Hepatocyte (in vitro differentiated cells): Measurements from ENCODE around the gene SAMD13. TPM values are rescaled to one million over a fixed set of nuclear protein-coding genes. Genes with fewer than 3 reads are reported as not detected.
"Not testable (repeated sequence)": the region's sequence is repeated elsewhere in the genome, so short reads cannot be mapped to it uniquely, and the experiment has no call there.

Experiments used
- DNase-seq: peaks from one replicate; pipeline ENCODE4 v3.0.0-alpha.2; 2016; ENCODE audit warnings: low spot score
- H2AFZ ChIP-seq: fragments of 200-600 bp; sonication (generic); 2 replicates; pipeline ENCODE4 v1.6.0; 2016; ENCODE audit warnings: antibody characterized with exemption, mild to moderate bottlenecking
- H3K27ac ChIP-seq: fragments of 200-600 bp; sonication (generic); 2 replicates; pipeline ENCODE4 v1.5.1; 2016; ENCODE audit warnings: mild to moderate bottlenecking
- H3K27me3 ChIP-seq: fragments of 200-600 bp; sonication (generic); 2 replicates; pipeline ENCODE4 v1.6.1; 2016
- H3K36me3 ChIP-seq: fragments of 200-600 bp; sonication (generic); replicated peaks from 2 replicates; pipeline ENCODE4 v1.5.1; 2016; ENCODE audit warnings: low read depth; ENCODE audit not compliant: insufficient read depth
- H3K4me1 ChIP-seq: fragments of 200-600 bp; sonication (generic); 2 replicates; pipeline ENCODE4 v1.5.1; 2016; ENCODE audit warnings: mild to moderate bottlenecking, moderate library complexity; ENCODE audit not compliant: insufficient read depth
- H3K4me2 ChIP-seq: fragments of 200-600 bp; sonication (generic); 2 replicates; pipeline ENCODE4 v1.6.0; 2016
- H3K4me3 ChIP-seq: fragments of 200-600 bp; sonication (generic); 2 replicates; pipeline ENCODE4 v1.5.1; 2016; ENCODE audit warnings: mild to moderate bottlenecking
- H3K79me2 ChIP-seq: fragments of 200-600 bp; sonication (generic); 2 replicates; pipeline ENCODE4 v1.6.0; 2017; ENCODE audit warnings: mild to moderate bottlenecking
- H3K9me2 ChIP-seq: fragments of 200-600 bp; sonication (generic); replicated peaks from 2 replicates; pipeline ENCODE4 v1.6.0; 2017; ENCODE audit warnings: mild to moderate bottlenecking; ENCODE audit not compliant: insufficient read depth
- H3K9me3 ChIP-seq: fragments of 200-600 bp; sonication (generic); 2 replicates; pipeline ENCODE4 v1.5.1; 2016; ENCODE audit warnings: low read depth, mild to moderate bottlenecking
- H4K20me1 ChIP-seq: fragments of 200-600 bp; sonication (generic); 2 replicates; pipeline ENCODE4 v1.6.0; 2016; ENCODE audit warnings: mild to moderate bottlenecking; ENCODE audit not compliant: insufficient read depth, poor library complexity, severe bottlenecking
- CTCF ChIP-seq: fragments of 200-600 bp; sonication (generic); IDR thresholded peaks from 2 replicates; pipeline ENCODE4 v1.5.1; 2016; ENCODE audit warnings: antibody characterized with exemption, mild to moderate bottlenecking; ENCODE audit not compliant: poor library complexity
- EZH2 ChIP-seq: fragments of 200-600 bp; sonication (generic); IDR thresholded peaks from 2 replicates; pipeline ENCODE4 v1.6.1; 2016; ENCODE audit warnings: antibody characterized with exemption, mild to moderate bottlenecking, borderline replicate concordance
- EZH2phosphoT487 ChIP-seq: fragments of 200-600 bp; sonication (generic); IDR thresholded peaks from one replicate; pipeline ENCODE4 v1.6.1; 2018; ENCODE audit warnings: antibody characterized with exemption, mild to moderate bottlenecking, low read depth, moderate library complexity; ENCODE audit not compliant: unreplicated experiment, severe bottlenecking
- WGBS: methylation state at CpG from one replicate; pipeline ENCODE4 v1.1.6; 2016; ENCODE audit warnings: low lambda C conversion rate; ENCODE audit errors: missing lambda C conversion rate; 5-methylcytosine and 5-hydroxymethylcytosine counted together
- polyA plus RNA-seq: library from polyadenylated mRNA; unstranded; fragments of >200 nt; fragmentation: Nextera tagmentation; extraction: Ambion mirVana; gene quantifications from 2 replicates; pipeline ENCODE4 v1.2.1, GENCODE V29; 2016
- total RNA-seq: library from RNA; depleted of rRNA; stranded (reverse); fragments of >200 nt; gene quantifications from 2 replicates; pipeline ENCODE4 v1.2.3, GENCODE V29; 2014

SAMD13 gene
- total and polyA plus RNA-seq, 2 experiments from 2014 or later: 0.88 to 2.4 TPM

- Histone ChIP-seq H3K9me2 (no peaks in the 10 kb centered on the region), H3K4me3 (no peak overlapping the region), H3K36me3 (no peaks in the 10 kb centered on the region), H3K4me1 (no peaks in the 10 kb centered on the region), H3K4me2 (no peak overlapping the region), H4K20me1 (no peaks in the 10 kb centered on the region), H2AFZ (no peak overlapping the region), H3K27me3 (no peaks in the 10 kb centered on the region), H3K27ac (no peak overlapping the region), H3K9me3 (no peaks in the 10 kb centered on the region), H3K79me2 (no peaks in the 10 kb centered on the region)
- no peak for DNase-seq
- TF ChIP-seq EZH2 (no peak), EZH2phosphoT487 (no peak), CTCF (no peak)
- WGBS: 84% methylated on average over 1 of the region's 1 CpG
Observed at GRCh38 chr1:84283381-84283780, 18.1 kb upstream of the SAMD13 start.

- WGBS: 93% methylated on average over 1 of the region's 1 CpG
- no peak overlapping the region for H2AFZ ChIP-seq
Observed at GRCh38 chr1:84286071-84286470, 15.4 kb upstream of the SAMD13 start.

GRCh38 chr1:84287389-84287788, 14.1 kb upstream of the SAMD13 start:
- H3K27me3 ChIP-seq, H3K4me3 ChIP-seq, H4K20me1 ChIP-seq, H3K27ac ChIP-seq, H3K9me3 ChIP-seq, H3K36me3 ChIP-seq, H3K9me2 ChIP-seq, H2AFZ ChIP-seq, H3K79me2 ChIP-seq, DNase-seq, H3K4me2 ChIP-seq, H3K4me1 ChIP-seq: not testable (repeated sequence)
- WGBS: 54% methylated on average over 3 of the region's 3 CpGs

More at GRCh38 chr1:84286071-84286470, 15.4 kb upstream of the SAMD13 start:
- Histone ChIP-seq H3K4me3 (no peak overlapping the region), H3K36me3 (no peaks in the 10 kb centered on the region), H3K9me3 (no peaks in the 10 kb centered on the region), H4K20me1 (no peaks in the 10 kb centered on the region), H3K27me3 (no peaks in the 10 kb centered on the region), H3K9me2 (no peaks in the 10 kb centered on the region), H3K79me2 (no peaks in the 10 kb centered on the region), H3K27ac (no peak overlapping the region), H3K4me1 (no peaks in the 10 kb centered on the region), H3K4me2 (no peak overlapping the region)
- TF ChIP-seq EZH2 (no peak), EZH2phosphoT487 (no peak), CTCF (no peak)
- no peak for DNase-seq

GRCh38 chr1:84289169-84289785, 12.2 kb upstream of the SAMD13 start:
- H3K27me3 ChIP-seq: no peaks in the 10 kb centered on the region
- H3K36me3 ChIP-seq: no peaks in the 10 kb centered on the region
- TF ChIP-seq CTCF: no peak
- no peak for TF ChIP-seq EZH2
- TF ChIP-seq EZH2phosphoT487: no peak
- no peak overlapping the region for H3K4me2 ChIP-seq
- H3K79me2 ChIP-seq: no peaks in the 10 kb centered on the region
- DNase-seq: no peak
- H3K4me1 ChIP-seq: no peaks in the 10 kb centered on the region
- H3K9me2 ChIP-seq: no peaks in the 10 kb centered on the region
- no peak overlapping the region for H2AFZ ChIP-seq
- H3K27ac ChIP-seq: no peak overlapping the region
- H3K4me3 ChIP-seq: no peak overlapping the region
- no peaks in the 10 kb centered on the region for H4K20me1 ChIP-seq
- 86% methylated on average over 2 of the region's 2 CpGs for WGBS
- no peaks in the 10 kb centered on the region for H3K9me3 ChIP-seq
